GM21515 (cell line): Measurements from ENCODE around the gene MRM1.

Experiments
- ATAC-seq: cut with Tn5 transposase; IDR thresholded peaks from one replicate; pipeline ENCODE4 v1.9.1; 2021; ENCODE audit not compliant: unreplicated experiment

Gene MRM1

DNA sequence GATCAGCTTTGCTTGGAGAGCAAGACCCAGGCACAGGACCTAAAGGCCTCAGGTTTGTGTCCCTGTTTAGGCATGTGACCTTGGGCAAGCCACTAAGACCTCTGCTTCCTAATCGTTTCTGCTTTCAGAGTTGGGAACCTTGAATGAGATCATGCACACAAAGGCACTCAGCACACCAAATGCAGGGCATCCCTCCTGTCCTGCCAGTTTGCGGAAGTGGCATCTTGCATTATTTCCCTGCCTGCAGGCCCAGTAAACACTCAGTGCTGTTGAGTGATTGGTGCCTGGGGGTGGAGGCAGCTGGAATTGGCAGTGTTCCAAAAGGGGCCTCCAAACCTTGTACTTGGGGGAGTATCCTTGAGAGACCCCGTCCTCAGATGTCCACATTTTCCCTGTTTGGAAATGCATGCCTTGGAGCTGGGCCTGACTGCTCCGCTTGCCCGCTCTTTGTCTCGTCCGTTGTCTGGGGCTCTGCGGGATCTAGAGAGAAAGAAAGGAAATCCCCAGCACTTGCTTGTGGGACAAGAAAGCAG is 28.7 kb downstream of the MRM1 start:
- ATAC-seq, result no peak

DNA sequence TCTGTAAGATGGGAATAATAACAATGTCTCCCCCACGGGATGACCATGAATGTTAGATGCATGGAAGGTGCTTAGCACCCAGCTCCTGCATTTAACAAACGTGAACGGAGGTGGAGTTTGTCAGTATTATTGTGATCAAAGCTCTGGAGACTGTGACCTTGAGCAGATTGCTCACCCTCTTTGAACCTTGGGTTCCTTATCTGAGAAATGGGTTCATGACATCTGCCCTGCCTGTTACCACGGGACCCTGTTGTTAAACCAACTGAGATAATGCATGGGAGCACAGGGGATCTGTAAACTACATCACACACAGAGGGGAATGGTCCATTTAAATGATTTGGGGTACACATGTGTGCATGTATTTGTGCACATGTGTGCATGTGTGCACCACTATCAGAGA is 29.6 kb downstream of the MRM1 start:
- no peak for ATAC-seq

GRCh38 chr17:36632916-36633771 is 31.8 kb downstream of the MRM1 start:
- no peak for ATAC-seq

DNA sequence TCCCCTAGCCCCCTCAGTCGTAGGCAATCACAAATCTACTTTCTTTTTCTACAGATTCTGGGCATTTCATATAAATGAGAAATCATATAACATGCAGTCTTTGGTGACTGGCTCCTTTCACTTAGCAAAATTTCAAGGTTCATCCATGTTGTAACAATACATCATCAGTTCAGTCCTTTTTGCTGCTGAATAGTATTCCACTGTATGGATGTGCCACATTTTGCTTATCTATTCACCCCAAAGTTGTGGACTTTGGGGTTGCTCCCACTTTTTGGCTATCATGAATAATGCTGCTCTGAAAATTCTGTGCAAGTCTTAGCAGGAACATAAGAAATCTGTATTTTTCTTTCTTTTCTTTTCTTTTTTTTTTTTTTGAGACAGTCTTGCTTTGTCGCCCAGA is 39.0 kb downstream of the MRM1 start:
- ATAC-seq, result no peak

GRCh38 chr17:36640836-36641235 is 39.5 kb downstream of the MRM1 start:
- ATAC-seq, result no peak

- ATAC-seq, result no peak
Measured at GRCh38 chr17:36641331-36641876, 40.0 kb downstream of the MRM1 start.

DNA sequence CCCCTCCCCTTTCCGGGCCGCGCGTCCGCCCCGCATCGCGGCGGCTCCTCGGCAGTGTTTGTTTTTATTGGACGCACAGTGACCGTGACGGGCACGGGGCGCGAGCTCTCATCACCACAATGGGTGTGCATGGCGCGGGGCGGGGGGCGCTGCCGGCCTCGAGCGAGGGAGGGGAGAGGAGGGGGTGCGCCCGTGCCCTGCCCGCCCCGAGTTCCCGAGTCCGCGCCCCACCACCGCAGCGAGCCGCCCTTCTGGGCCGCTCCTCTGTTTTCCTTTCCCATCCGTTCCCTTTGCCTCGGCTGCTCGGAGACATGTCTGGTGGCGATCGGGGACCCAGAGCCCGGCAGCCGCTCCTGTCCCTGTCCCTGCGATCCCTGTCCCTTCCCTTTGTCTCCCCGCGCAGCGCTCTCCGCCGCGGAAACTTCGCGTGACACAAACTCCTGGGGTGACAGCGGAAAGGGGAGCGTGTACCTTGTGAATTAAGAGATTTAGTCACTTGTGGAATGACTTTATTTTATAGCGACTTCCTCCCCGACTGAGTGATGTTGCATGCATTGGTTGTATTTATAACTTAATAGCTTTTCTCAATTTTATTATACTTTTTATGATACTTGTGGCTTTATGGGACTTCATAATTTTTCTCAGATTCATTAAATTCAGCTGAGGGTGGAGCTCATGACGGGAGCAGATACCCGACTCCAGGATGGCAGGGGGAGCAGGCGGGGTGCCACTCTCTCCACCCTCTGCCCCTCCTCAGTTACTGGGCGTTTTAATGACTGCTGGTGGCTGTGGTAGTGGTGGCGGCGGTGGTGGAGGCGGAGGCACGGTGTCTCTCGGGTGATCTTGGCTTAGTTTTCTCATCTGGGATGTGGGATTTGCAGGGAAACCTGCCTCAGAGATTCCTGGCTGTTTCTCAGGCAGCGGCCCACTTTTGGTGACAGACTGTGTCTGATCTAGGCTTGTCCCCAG is 40.8 kb downstream of the MRM1 start:
- ATAC-seq, result no peak

DNA sequence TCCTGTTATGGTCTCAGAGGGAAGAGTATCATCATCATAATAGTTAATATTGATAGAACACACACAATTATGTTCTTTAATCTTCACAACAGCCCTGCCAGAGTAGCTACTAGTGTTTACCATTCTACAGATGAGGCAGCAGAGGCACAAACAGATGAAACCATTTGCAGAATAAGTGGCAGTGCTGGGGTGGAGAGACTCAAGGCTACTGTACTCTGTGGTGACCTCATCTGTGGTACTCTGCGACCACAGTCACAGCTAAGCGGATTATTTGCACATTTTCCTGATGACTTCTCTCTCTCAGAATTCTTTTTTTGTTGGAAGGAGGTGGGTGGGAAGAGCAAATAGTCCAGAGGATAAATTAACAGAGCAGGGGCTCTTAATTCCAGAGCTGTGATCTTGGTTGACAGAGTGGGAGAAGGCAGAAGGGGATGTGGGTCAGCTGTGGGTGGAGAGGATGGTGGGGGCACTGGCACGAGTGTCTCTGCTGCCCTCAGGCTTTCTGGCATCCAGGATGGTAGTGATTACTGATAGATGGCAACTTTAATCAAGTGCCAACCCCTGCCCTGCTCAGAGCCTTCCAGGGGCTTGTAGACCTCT is 41.8 kb downstream of the MRM1 start:
- no peak for ATAC-seq

DNA sequence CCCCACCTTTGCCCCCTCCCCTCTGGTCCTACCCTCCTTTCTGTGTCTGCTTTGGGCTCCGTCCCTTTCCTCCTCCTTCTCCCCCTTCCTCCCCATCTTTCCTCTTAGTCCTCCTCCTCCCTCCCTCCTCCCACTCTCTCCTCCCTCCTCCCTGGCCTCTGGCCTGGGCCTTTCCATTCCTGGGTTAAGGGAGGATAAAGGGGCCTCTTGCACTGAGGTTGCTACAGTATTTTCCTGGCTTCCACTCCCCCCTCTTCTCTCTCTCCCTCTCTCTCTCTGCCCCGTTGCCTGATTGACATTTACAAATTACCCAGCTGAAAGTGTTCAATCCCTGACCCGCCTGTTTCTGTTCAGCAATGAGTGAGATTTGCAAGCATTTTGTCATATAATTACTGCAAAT is 44.0 kb downstream of the MRM1 start:
- no peak for ATAC-seq

DNA sequence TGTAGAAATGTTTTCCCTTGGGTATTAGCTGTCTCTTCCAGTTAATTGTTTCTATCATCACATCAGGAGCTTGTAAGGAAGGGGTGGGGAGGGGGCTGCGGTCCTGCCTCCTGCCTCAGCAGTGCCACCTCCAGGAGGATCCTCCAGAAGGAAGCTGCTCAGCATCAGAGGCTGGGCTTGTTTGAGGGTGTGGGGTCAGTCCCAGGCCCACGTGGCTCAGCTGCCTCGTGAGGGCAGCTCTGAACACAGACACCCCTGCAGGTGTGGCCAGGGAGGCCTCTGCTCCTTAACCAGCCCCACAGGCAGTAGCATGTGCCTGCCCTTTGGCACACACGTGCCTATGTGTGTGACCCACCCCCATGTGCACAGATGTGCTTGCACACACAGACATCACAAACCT is 46.3 kb downstream of the MRM1 start:
- no peak for ATAC-seq

GRCh38 chr17:36650096-36650775 is 48.9 kb downstream of the MRM1 start:
- ATAC-seq, result no peak

DNA sequence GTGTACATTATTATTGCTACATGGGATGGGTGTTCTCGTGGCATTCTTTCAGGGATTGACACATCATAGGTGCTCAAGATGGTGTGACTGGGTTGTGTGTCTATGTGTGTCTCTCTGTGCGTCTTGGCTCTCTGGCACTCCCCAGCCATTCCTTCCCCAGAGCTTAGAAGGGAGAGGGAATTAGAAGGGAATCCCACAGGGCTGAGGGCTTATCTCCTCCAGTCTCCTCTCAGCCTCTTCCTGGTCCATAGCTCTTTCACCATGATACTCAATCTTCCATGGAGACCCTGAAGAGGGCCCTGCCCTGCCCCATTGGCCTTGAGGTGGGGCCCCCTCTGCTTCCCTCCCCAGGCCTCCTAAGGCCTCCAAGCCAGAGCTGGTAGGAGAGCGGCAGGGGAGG is 52.0 kb downstream of the MRM1 start:
- no peak for ATAC-seq

GRCh38 chr17:36653856-36654255 is 52.5 kb downstream of the MRM1 start:
- ATAC-seq, result no peak

DNA sequence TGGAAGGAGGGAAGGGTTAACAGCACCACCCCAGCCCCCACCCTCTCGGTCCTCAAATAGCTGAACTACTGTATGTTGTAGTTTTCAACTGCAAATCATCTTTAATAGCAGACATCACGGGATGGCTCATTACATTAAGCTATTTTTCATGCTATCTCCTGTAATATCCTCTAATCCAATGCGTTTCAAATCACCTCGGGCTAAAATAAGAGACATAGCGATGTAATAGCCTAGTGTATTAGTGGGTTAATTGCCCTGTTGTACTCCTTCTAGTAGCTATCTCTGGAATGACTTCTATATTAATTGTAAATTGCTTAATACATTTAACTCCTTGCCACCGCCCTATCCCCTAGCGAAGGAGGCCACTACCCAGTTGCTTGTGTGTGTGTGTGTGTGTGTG is 54.3 kb downstream of the MRM1 start:
- no peak for ATAC-seq

DNA sequence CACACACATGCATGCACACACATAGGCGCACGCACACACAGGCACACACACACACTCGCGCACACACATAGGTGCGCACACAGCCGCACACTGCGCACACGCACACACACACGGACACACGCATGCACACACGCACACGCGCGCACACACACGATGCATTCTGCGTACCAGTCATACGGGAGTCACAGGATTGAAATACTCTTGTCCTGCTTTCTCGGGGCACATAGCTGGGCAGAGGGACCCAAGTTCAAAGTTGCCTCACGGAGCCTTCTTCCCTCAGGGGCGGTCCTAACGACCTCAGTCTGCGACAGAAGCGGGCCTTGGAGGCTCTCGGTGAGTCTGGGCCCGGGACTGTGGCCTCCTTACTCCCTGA is 56.0 kb downstream of the MRM1 start:
- ATAC-seq, result no peak

DNA sequence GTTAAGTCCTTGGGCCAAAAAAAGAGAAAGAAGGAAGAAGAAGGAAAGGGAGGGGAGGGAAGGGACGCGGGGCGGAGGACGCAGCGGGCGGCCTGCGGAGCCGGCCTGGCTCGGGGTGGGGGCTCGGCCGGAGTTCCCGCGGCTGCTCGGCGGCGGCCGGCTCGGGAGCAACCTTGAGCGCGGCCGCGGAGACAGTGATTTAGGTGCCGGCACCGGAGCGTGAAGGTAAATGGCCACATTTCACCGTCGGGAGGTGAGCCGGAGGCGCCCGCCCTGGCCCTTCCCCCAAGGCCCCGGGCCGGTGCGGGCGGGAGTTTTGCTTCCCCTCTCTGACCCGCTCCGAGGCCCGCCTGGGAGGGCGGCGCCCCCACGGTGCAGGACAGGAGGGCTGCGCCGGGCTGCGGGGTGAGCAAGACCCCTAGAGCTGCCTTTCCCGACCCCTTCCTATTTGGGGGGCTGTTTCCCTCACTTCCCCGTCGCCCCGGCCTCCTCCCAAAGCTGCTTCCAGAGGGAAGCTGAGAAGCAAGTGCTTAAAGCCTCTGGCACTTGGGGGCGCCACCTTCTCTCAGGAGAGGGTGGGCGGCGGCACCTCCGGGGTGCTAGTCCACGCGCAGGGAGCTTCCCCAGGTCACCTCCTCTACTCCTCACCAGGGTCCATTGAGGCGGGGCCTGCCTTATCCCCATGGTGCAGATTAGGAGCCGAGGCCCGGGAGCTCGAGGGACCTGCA is 56.5 kb downstream of the MRM1 start:
- no peak for ATAC-seq
